EH (cell line): ENCODE measurements around the gene ART4.

Experiments used
- DNase-seq: peaks from one replicate; pipeline ENCODE4 v3.0.0-alpha.2; 2015; ENCODE audit warnings: low read depth

The ART4 gene

GRCh38 chr12:14850929-14851663 is 7.8 kb upstream of the ART4 start:
- DNase-seq = no peak

GRCh38 chr12:14849661-14850060 is 6.3 kb upstream of the ART4 start:
- peak; percentile 91 for DNase-seq

- peak; percentile 58 for DNase-seq
Measured at GRCh38 chr12:14846876-14847580, 3.7 kb upstream of the ART4 start.

GRCh38 chr12:14846042-14846587 is 2.8 kb upstream of the ART4 start:
- peak; percentile 46 for DNase-seq

GRCh38 chr12:14845350-14845750 is 2.0 kb upstream of the ART4 start:
- peak; percentile 75 for DNase-seq

GRCh38 chr12:14844401-14844800 is 1.1 kb upstream of the ART4 start:
- DNase-seq = no peak

GRCh38 chr12:14842315-14842714 is 1.0 kb downstream of the ART4 start:
- DNase-seq = no peak

- peak; percentile 92 for DNase-seq
Measured at GRCh38 chr12:14841761-14842160, 1.6 kb downstream of the ART4 start.

- no peak for DNase-seq
Measured at GRCh38 chr12:14840616-14841015, 2.7 kb downstream of the ART4 start.

- no peak for DNase-seq
Measured at GRCh38 chr12:14839262-14839661, 4.1 kb downstream of the ART4 start.

- peak; percentile 93 for DNase-seq
Measured at GRCh38 chr12:14836336-14837210, 6.8 kb downstream of the ART4 start.

GRCh38 chr12:14834509-14834908 is 8.8 kb downstream of the ART4 start:
- DNase-seq = no peak

- DNase-seq = peak; percentile 73
Measured at GRCh38 chr12:14833952-14834351, 9.4 kb downstream of the ART4 start.

- no peak for DNase-seq
Measured at GRCh38 chr12:14833336-14833735, 10.0 kb downstream of the ART4 start.

GRCh38 chr12:14828892-14829291 is 14.4 kb downstream of the ART4 start:
- DNase-seq = no peak

GRCh38 chr12:14827043-14827442 is 16.3 kb downstream of the ART4 start:
- no peak for DNase-seq

- DNase-seq = no peak
Measured at GRCh38 chr12:14826491-14826890, 16.8 kb downstream of the ART4 start.

- no peak for DNase-seq
Measured at GRCh38 chr12:14825256-14825655, 18.1 kb downstream of the ART4 start.

GRCh38 chr12:14824012-14824634 is 19.2 kb downstream of the ART4 start:
- no peak for DNase-seq

GRCh38 chr12:14814014-14814413 is 29.3 kb downstream of the ART4 start, which contains the start of gene SMCO3:
Gene SMCO3 (minus strand): TSS chr12:14814182. CDS start chr12:14806680, 7,502 bp downstream.
- peak; percentile 14 for DNase-seq

GRCh38 chr12:14811486-14811885 is 31.8 kb downstream of the ART4 start:
- no peak for DNase-seq
